B cell (primary cell): Measurements from ENCODE around the gene FANCC. TPM values are rescaled to one million over a fixed set of nuclear protein-coding genes. Genes with fewer than 3 reads are reported as not detected.

Source experiments
- ATAC-seq: fragments of 200-7000 bp; cut with Tn5 transposase; one replicate; pipeline ENCODE4 v1.10.0; 2021; ENCODE audit warnings: low read depth, mild to moderate bottlenecking, moderate number of reproducible peaks, moderate library complexity
- CTCF ChIA-PET: fragments of 350-600 bp; sonication (Branson Sonifier 250); formaldehyde crosslinking; loops from one replicate; lab custom pipeline; 2021; ENCODE audit warnings: antibody characterized with exemption, inconsistent platforms; lab: Charles Lee
- POLR2A ChIA-PET: fragments of 350-600 bp; sonication (Branson Sonifier 250); formaldehyde crosslinking; loops from one replicate; lab custom pipeline; 2021; ENCODE audit warnings: antibody characterized with exemption; lab: Charles Lee
- DNase-seq: peaks from one replicate; pipeline ENCODE4 v3.0.0; 2013
- H2AFZ ChIP-seq: 2 replicates; pipeline ENCODE4 v1.6.1; 2012; ENCODE audit warnings: mild to moderate bottlenecking, low read depth, low read length; ENCODE audit not compliant: insufficient read depth, poor library complexity, severe bottlenecking
- H3K27ac ChIP-seq, 2 donors: 1 replicate in 1 of 2; 2 replicates in 1 of 2; pipeline ENCODE4 v1.5.1; 2012 to 2013; ENCODE audit warnings: low read length in 2 of 2, mild to moderate bottlenecking in 2 of 2, moderate library complexity in 1 of 2
- H3K27me3 ChIP-seq, 4 experiments: fragments of 200-600 bp in 1 of 4; sonication (generic) in 1 of 4; replicated peaks in 1 of 4; 1 replicate in 2 of 4; 2 replicates in 2 of 4; pipeline versions ENCODE4 v1.6.1 to v1.7.0; 2013 to 2016; ENCODE audit warnings: low read length in 3 of 4, mild to moderate bottlenecking in 2 of 4, mixed read lengths in 1 of 4, moderate library complexity in 1 of 4; ENCODE audit not compliant: insufficient read depth in 4 of 4, control insufficient read depth in 3 of 4; ENCODE audit errors: control extremely low read depth in 1 of 4
- H3K36me3 ChIP-seq, 2 experiments: replicated peaks in 1 of 2; 1 replicate in 1 of 2; 2 replicates in 1 of 2; pipeline versions ENCODE4 v1.6.1 to v1.7.1; 2013; ENCODE audit warnings: low read length in 1 of 2; ENCODE audit not compliant: insufficient read depth in 2 of 2, control insufficient read depth in 1 of 2; ENCODE audit errors: control extremely low read depth in 1 of 2, extremely low read depth in 1 of 2
- H3K4me1 ChIP-seq, 2 donors: fragments of 200-600 bp in 1 of 2; sonication (generic) in 1 of 2; 1 replicate in 1 of 2; 2 replicates in 1 of 2; pipeline versions ENCODE4 v1.5.1 to v1.6.1; 2013 to 2017; ENCODE audit warnings: low read length in 2 of 2; ENCODE audit not compliant: control insufficient read depth in 2 of 2, insufficient read depth in 2 of 2
- H3K4me2 ChIP-seq: replicated peaks from 2 replicates; pipeline ENCODE3; 2012; ENCODE audit warnings: mild to moderate bottlenecking, low read depth, low read length; ENCODE audit not compliant: poor library complexity, severe bottlenecking
- H3K4me3 ChIP-seq, 5 experiments: fragments of 200-600 bp in 1 of 5; sonication (generic) in 1 of 5; 1 replicate in 3 of 5; 2 replicates in 2 of 5; pipeline versions ENCODE4 v1.5.1 to v1.7.0; 2011 to 2016; ENCODE audit warnings: low read length in 4 of 5, mild to moderate bottlenecking in 4 of 5, low read depth in 2 of 5, control low read depth in 1 of 5, moderate library complexity in 1 of 5; ENCODE audit not compliant: insufficient read depth in 1 of 5; ENCODE audit errors: control extremely low read depth in 1 of 5, extremely low read depth in 1 of 5
- H3K79me2 ChIP-seq: fragments of 200-600 bp; sonication (generic); one replicate; pipeline ENCODE4 v1.6.0; 2016; ENCODE audit warnings: low read length; ENCODE audit not compliant: control insufficient read depth, insufficient read depth
- H3K9ac ChIP-seq: fragments of 200-600 bp; sonication (generic); 2 replicates; pipeline ENCODE4 v1.6.1; 2017; ENCODE audit warnings: mild to moderate bottlenecking, low read length, moderate library complexity
- H3K9me3 ChIP-seq, 3 donors: one replicate each; pipeline versions ENCODE4 v1.6.1 to v1.7.1; 2013; ENCODE audit warnings: low read length in 2 of 3; ENCODE audit not compliant: control insufficient read depth in 2 of 3, insufficient read depth in 1 of 3; ENCODE audit errors: control extremely low read depth in 1 of 3
- H4K20me1 ChIP-seq: 2 replicates; pipeline ENCODE4 v1.6.0; 2012; ENCODE audit warnings: mild to moderate bottlenecking, low read length; ENCODE audit not compliant: insufficient read depth, control insufficient read depth, poor library complexity, severe bottlenecking
- H3K27ac Mint-ChIP-seq: one replicate; pipeline ENCODE4 v1.8.0; 2021; ENCODE audit warnings: mixed read lengths
- H3K27me3 Mint-ChIP-seq: one replicate; pipeline ENCODE4 v1.8.0; 2021; ENCODE audit warnings: mixed read lengths
- H3K4me1 Mint-ChIP-seq: one replicate; pipeline ENCODE4 v1.8.0; 2021; ENCODE audit warnings: mixed read lengths
- H3K4me3 Mint-ChIP-seq: one replicate; pipeline ENCODE4 v1.8.0; 2021; ENCODE audit warnings: mixed read lengths
- H3K9me3 Mint-ChIP-seq: one replicate; pipeline ENCODE4 v1.8.0; 2022; ENCODE audit warnings: mixed read lengths; ENCODE audit not compliant: insufficient read depth
- CTCF ChIP-seq: fragments of 200-600 bp; IDR thresholded peaks from one replicate; pipeline ENCODE4 v1.8.0; 2022; ENCODE audit warnings: antibody characterized with exemption, mild to moderate bottlenecking
- EZH2 ChIP-seq: IDR thresholded peaks from 2 replicates; pipeline ENCODE4 v1.6.1; 2012; ENCODE audit warnings: borderline replicate concordance, low read depth, mild to moderate bottlenecking, moderate library complexity, low read length; ENCODE audit not compliant: insufficient read depth, poor library complexity, severe bottlenecking
- WGBS: methylation state at CpG from one replicate; pipeline ENCODE4 v1.1.5; 2013; ENCODE audit warnings: missing lambda C conversion rate; ENCODE audit not compliant: insufficient coverage; 5-methylcytosine and 5-hydroxymethylcytosine counted together
- intact Hi-C: fragments of 100-400 bp; cut with micrococcal nuclease; formaldehyde crosslinking; loops from one replicate; pipeline ENCODE4 v1.10.0; 2022
- polyA plus RNA-seq: library from polyadenylated mRNA; depleted of rRNA; stranded (reverse); fragments of >200 nt; gene quantifications from 2 replicates; pipeline ENCODE4 v1.2.3, GENCODE V29; 2012
- total RNA-seq, 2 donors: library from RNA; stranded (reverse); fragments of 120-200 nt in 1 of 2; gene quantifications; 1 replicate in 1 of 2; 2 replicates in 1 of 2; pipeline versions ENCODE4 v1.2.3 to v1.2.4, GENCODE V29; 2013 to 2022

The FANCC gene
- total and polyA plus RNA-seq, 2 donors (not counting 1 experiment from before 2014, with no cell fraction given), result 1.8 to 11.1 TPM

- ChIA-PET CTCF (no interaction called here), POLR2A (no interaction called here)
- Mint-ChIP-seq H3K9me3 (peaks cover 3% of the 10 kb centered on the region), H3K27me3 (no peaks in the 10 kb centered on the region), H3K4me3 (no peak overlapping the region), H3K4me1 (peaks cover 5% of the 10 kb centered on the region), H3K27ac (no peak overlapping the region)
- Histone ChIP-seq H3K27me3 (no peaks in the 10 kb centered on the region), H3K9me3 (peaks cover 0 to 5% (median 0%) of the 10 kb centered on the region in 3 donors), H3K9ac (no peak overlapping the region), H3K4me1 (no peaks in the 10 kb centered on the region), H3K4me3 (no peak overlapping the region), H4K20me1 (no peaks in the 10 kb centered on the region), H3K36me3 (no peaks in the 10 kb centered on the region), H3K4me2 (no peak overlapping the region), H3K79me2 (no peaks in the 10 kb centered on the region), H3K27ac (no peak overlapping the region), H2AFZ (no peak overlapping the region)
- ATAC-seq (no peak), DNase-seq (no peak)
- intact Hi-C loops, result no loop called here
- TF ChIP-seq EZH2 (no peak), CTCF (no peak)
- 98% methylated on average over 35 of the region's 41 CpGs for WGBS
These were observed 25.3 kb downstream of the FANCC start for GRCh38 chr9:95292226-95292625.

DNA sequence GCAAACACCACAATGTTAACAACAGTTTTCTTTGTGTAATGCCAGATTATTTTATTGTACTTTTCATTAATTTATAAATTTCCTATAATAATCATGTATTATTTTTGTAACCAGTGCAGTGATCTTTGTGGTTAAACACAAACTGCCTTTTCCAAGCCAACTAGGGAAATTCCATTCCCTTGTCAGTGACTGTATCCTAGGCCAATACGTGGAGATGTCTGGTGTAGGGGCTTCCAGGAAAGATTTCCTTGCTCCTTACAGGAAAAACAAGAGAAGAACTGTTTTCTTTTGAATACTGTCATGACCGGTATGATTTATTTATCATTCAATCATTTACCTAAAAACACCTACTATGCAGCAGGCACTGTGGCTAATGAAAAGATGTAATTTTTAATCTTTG is 31.4 kb downstream of the FANCC start:
- Mint-ChIP-seq H3K9me3 (peaks cover under 1% of the 10 kb centered on the region), H3K27me3 (no peaks in the 10 kb centered on the region), H3K27ac (no peak overlapping the region), H3K4me1 (peaks cover 5% of the 10 kb centered on the region), H3K4me3 (no peak overlapping the region)
- H3K4me2 ChIP-seq, result no peak overlapping the region
- POLR2A ChIA-PET, result no interaction called here
- H3K9ac ChIP-seq, result no peak overlapping the region
- DNase-seq, result no peak
- H3K79me2 ChIP-seq, result no peaks in the 10 kb centered on the region
- H3K9me3 ChIP-seq, result peaks cover 0 to 8% (median 2%) of the 10 kb centered on the region in 3 donors
- H3K4me3 ChIP-seq, result no peak overlapping the region
- H3K27me3 ChIP-seq, result no peaks in the 10 kb centered on the region
- no peak overlapping the region for H2AFZ ChIP-seq
- intact Hi-C loops, result no loop called here
- H4K20me1 ChIP-seq, result no peaks in the 10 kb centered on the region
- TF ChIP-seq CTCF (no peak), EZH2 (no peak)
- H3K4me1 ChIP-seq, result no peaks in the 10 kb centered on the region
- H3K27ac ChIP-seq, result no peak overlapping the region
- H3K36me3 ChIP-seq, result no peaks in the 10 kb centered on the region
- no CpG with 5 or more reads among the region's 2 CpGs for WGBS
- CTCF ChIA-PET, result no interaction called here
- ATAC-seq, result no peak
